PFSK-1 (cell line): ENCODE results near the gene DYNC1LI2.

Experiments used
- POLR2AphosphoS5 ChIP-seq: IDR thresholded peaks from 2 replicates; pipeline ENCODE4 v1.6.1; 2012; ENCODE audit warnings: low read depth, mild to moderate bottlenecking, control low read depth, low read length, moderate library complexity
- SIN3A ChIP-seq: IDR thresholded peaks from 2 replicates; pipeline ENCODE4 v1.6.1; 2012; ENCODE audit warnings: mild to moderate bottlenecking, low read length, moderate library complexity, borderline replicate concordance; ENCODE audit not compliant: insufficient read depth
- TF ChIP-seq, protein P1 (sequence below), 2 experiments: IDR thresholded peaks; 2 replicates each; pipeline versions ENCODE4 v1.6.1 to v1.8.0; 2011 to 2012; ENCODE audit warnings: low read depth in 2 of 2, low read length in 2 of 2, control low read depth in 1 of 2, inconsistent platforms in 1 of 2, mild to moderate bottlenecking in 1 of 2, moderate library complexity in 1 of 2; ENCODE audit not compliant: insufficient read depth in 1 of 2

DNA sequence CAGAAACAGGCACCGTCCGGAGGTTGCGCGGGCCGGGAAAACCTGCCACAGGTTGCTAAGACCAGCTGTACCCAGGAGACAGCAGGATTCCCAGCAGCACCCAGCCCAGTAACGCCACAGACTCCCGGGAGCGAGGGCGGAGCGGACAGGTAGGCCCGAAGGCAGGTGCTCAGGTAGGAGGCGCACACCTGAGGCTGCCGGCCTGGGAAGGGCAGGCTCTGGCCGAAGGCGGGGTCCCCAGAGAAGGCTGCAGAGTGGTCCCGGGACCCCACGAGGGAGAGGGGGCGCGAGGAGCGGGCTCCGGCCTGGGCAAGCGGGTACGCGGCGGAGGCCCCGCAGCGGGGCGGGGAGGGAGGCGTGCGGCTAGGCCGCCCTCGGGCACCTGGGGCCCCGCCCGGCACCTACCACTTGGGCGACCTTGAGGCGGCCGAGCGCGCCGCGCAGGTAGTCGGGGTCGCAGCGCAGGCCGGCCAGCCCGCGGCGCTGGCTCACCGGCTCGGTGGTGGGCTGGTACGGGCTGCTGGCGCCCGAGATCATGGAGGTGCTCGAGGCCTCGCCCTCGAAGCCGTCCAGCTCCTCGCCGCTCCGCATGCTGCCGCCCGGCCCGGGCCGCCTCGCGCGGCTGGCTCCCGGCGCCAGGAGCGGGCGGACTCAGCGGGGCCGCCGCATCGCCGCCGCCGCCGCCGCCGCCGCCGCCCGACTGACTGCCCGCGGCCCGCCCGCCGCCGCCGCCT is 55.3 kb downstream of the DYNC1LI2 start:
- TF ChIP-seq POLR2AphosphoS5 = no peak
- TF ChIP-seq, protein P1, sequence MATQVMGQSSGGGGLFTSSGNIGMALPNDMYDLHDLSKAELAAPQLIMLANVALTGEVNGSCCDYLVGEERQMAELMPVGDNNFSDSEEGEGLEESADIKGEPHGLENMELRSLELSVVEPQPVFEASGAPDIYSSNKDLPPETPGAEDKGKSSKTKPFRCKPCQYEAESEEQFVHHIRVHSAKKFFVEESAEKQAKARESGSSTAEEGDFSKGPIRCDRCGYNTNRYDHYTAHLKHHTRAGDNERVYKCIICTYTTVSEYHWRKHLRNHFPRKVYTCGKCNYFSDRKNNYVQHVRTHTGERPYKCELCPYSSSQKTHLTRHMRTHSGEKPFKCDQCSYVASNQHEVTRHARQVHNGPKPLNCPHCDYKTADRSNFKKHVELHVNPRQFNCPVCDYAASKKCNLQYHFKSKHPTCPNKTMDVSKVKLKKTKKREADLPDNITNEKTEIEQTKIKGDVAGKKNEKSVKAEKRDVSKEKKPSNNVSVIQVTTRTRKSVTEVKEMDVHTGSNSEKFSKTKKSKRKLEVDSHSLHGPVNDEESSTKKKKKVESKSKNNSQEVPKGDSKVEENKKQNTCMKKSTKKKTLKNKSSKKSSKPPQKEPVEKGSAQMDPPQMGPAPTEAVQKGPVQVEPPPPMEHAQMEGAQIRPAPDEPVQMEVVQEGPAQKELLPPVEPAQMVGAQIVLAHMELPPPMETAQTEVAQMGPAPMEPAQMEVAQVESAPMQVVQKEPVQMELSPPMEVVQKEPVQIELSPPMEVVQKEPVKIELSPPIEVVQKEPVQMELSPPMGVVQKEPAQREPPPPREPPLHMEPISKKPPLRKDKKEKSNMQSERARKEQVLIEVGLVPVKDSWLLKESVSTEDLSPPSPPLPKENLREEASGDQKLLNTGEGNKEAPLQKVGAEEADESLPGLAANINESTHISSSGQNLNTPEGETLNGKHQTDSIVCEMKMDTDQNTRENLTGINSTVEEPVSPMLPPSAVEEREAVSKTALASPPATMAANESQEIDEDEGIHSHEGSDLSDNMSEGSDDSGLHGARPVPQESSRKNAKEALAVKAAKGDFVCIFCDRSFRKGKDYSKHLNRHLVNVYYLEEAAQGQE (IDR thresholded peaks at IDR 0.05; ENCODE audit: insufficient read depth in 1 of 2, low read depth in 2 of 2, low read length in 2 of 2) = no peak
- no peak for TF ChIP-seq SIN3A
